ENCODE measurements around the gene TP73.

DNA sequence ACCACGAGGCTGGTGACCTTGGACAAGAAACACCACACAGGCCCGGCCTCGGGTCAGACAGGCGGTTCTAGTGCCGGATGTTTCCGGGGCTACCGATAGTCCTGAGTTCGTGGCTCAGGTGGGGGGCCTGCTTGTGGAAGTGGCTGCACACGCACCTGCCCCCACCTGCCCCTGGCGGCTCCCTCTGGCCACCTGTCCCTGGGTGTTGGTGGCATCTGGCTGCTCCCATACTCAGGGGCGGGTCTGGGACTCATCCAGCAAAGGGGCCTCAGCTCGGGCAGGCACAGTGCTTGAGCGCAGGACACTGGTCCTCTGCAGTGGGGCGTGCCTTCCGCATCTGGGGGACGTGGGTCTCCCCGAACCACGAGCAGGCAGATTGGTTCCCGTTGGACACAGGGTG is 33.6 kb downstream of the TP73 start:
- TF ChIP-seq CTCF (conservative IDR thresholded peaks at IDR 0.05; ENCODE audit: low read depth, low read length), result no peak
- TF ChIP-seq EZH2 (IDR thresholded peaks at IDR 0.05; ENCODE audit: borderline replicate concordance, low read depth, low read length, poor library complexity, severe bottlenecking), result no peak

Measured in A673 (cell line).